ENCODE measurements around the gene FNDC5. TPM values are rescaled to one million over a fixed set of nuclear protein-coding genes. Genes with fewer than 3 reads are reported as not detected.

Gene FNDC5
- total and polyA plus RNA-seq, 4 donors = 0.43 to 10.5 (median 2.0) TPM

GRCh38 chr1:32902535-32902920, 31.8 kb upstream of the FNDC5 start:
- no peak overlapping the region for H3K27ac ChIP-seq (ENCODE audit: low read depth in 1 of 2, low read length in 2 of 2)
- no peaks in the 10 kb centered on the region for H3K9me3 ChIP-seq (ENCODE audit: control insufficient read depth in 4 of 4, low read length in 3 of 4)
- no peak overlapping the region for H3K9ac ChIP-seq (ENCODE audit: low read depth in 1 of 2, low read length in 2 of 2)
- H3K4me1 ChIP-seq (ENCODE audit: control insufficient read depth in 4 of 4, insufficient read depth in 4 of 4, low read length in 3 of 4) = peaks cover 4 to 16% (median 11%) of the 10 kb centered on the region in 4 donors
- WGBS = 81% methylated on average over 6 of the region's 6 CpGs
- H3K36me3 ChIP-seq (ENCODE audit: control insufficient read depth in 4 of 4, insufficient read depth in 3 of 4, low read depth in 1 of 4, low read length in 3 of 4) = no peaks in the 10 kb centered on the region
- TF ChIP-seq FOXA1 (IDR thresholded peaks at IDR 0.05) (no peak), YY1 (IDR thresholded peaks at IDR 0.05) (no peak), EGR1 (IDR thresholded peaks at IDR 0.05; ENCODE audit: low read depth in 2 of 2) (no peak)
- DNase-seq (ENCODE audit: low spot score) = no peak
- H3K27me3 ChIP-seq (ENCODE audit: control insufficient read depth in 4 of 4, insufficient read depth in 4 of 4, low read length in 3 of 4) = no peaks in the 10 kb centered on the region
- H3K4me3 ChIP-seq (ENCODE audit: low read depth in 1 of 3, low read length in 3 of 3) = no peak overlapping the region

- Histone ChIP-seq H3K4me1 (ENCODE audit: control insufficient read depth in 4 of 4, insufficient read depth in 4 of 4, low read length in 3 of 4) (peaks cover 4 to 16% (median 11%) of the 10 kb centered on the region in 4 donors), H3K27ac (ENCODE audit: low read depth in 1 of 2, low read length in 2 of 2) (no peak overlapping the region), H3K36me3 (ENCODE audit: control insufficient read depth in 4 of 4, insufficient read depth in 3 of 4, low read depth in 1 of 4, low read length in 3 of 4) (no peaks in the 10 kb centered on the region), H3K27me3 (ENCODE audit: control insufficient read depth in 4 of 4, insufficient read depth in 4 of 4, low read length in 3 of 4) (no peaks in the 10 kb centered on the region), H3K9me3 (ENCODE audit: control insufficient read depth in 4 of 4, low read length in 3 of 4) (no peaks in the 10 kb centered on the region), H3K4me3 (ENCODE audit: low read depth in 1 of 3, low read length in 3 of 3) (peak overlapping the region; percentile 29 to 63 (median 53)), H3K9ac (ENCODE audit: low read depth in 1 of 2, low read length in 2 of 2) (no peak overlapping the region)
- DNase-seq (ENCODE audit: low spot score) = no peak
- no peak for TF ChIP-seq YY1 (IDR thresholded peaks at IDR 0.05)
- no peak for TF ChIP-seq RXRA (IDR thresholded peaks at IDR 0.05)
- no peak for TF ChIP-seq NR2F2 (IDR thresholded peaks at IDR 0.05)
- no peak for TF ChIP-seq SP1 (IDR thresholded peaks at IDR 0.05)
- no peak for TF ChIP-seq FOXA2 (IDR thresholded peaks at IDR 0.05)
- no peak for TF ChIP-seq FOXA1 (IDR thresholded peaks at IDR 0.05)
- TF ChIP-seq HNF4A (conservative IDR thresholded peaks at IDR 0.05) = no peak
- no peak for TF ChIP-seq CTCF (IDR thresholded peaks at IDR 0.05; ENCODE audit: low read depth, low read length, missing input control)
- no peak for TF ChIP-seq JUND (IDR thresholded peaks at IDR 0.05)
- TF ChIP-seq HNF4G (IDR thresholded peaks at IDR 0.05) = no peak
- TF ChIP-seq EGR1 (IDR thresholded peaks at IDR 0.05; ENCODE audit: low read depth in 2 of 2) = no peak
- TF ChIP-seq TAF1 (conservative IDR thresholded peaks at IDR 0.05) = no peak
- TF ChIP-seq ATF3 (IDR thresholded peaks at IDR 0.05) = no peak
- no peak for TF ChIP-seq ZBTB33 (IDR thresholded peaks at IDR 0.05)
- no peak for TF ChIP-seq REST (IDR thresholded peaks at IDR 0.05)
- TF ChIP-seq MAX (IDR thresholded peaks at IDR 0.05) = no peak
- TF ChIP-seq GABPA (IDR thresholded peaks at IDR 0.05 in 1 of 2, conservative IDR thresholded peaks at IDR 0.05 in 1 of 2) = no peak
- TF ChIP-seq RAD21 (IDR thresholded peaks at IDR 0.05) = no peak
- WGBS = 54% methylated on average over 24 of the region's 24 CpGs
Measured at GRCh38 chr1:32901823-32902534, 31.3 kb upstream of the FNDC5 start.
